HG03558 (cell line): ENCODE results near the gene HDHD3.
"Not testable (repeated sequence)": the region's sequence is repeated elsewhere in the genome, so short reads cannot be mapped to it uniquely, and the experiment has no call there.

Source experiments
- ATAC-seq: cut with Tn5 transposase; IDR thresholded peaks from one replicate; pipeline ENCODE4 v1.9.1; 2021; ENCODE audit warnings: moderate number of reproducible peaks; ENCODE audit not compliant: unreplicated experiment; ENCODE audit errors: extremely low read depth

Gene HDHD3

GRCh38 chr9:113390192-113390960 lies 13.6 kb upstream of the HDHD3 start:
- no peak for ATAC-seq

- ATAC-seq = no peak
These were observed 12.7 kb upstream of the HDHD3 start for GRCh38 chr9:113389451-113389850.

GRCh38 chr9:113388833-113389232 lies 12.0 kb upstream of the HDHD3 start:
- no peak for ATAC-seq

GRCh38 chr9:113387560-113388230 lies 10.9 kb upstream of the HDHD3 start:
- no peak for ATAC-seq

- ATAC-seq = no peak
These were observed 10.0 kb upstream of the HDHD3 start for GRCh38 chr9:113386571-113387393.

- no peak for ATAC-seq
These were observed 5.2 kb upstream of the HDHD3 start for GRCh38 chr9:113381909-113382411.

- ATAC-seq = not testable (repeated sequence)
These were observed 4.7 kb upstream of the HDHD3 start for GRCh38 chr9:113381441-113381840.

GRCh38 chr9:113380869-113381378 lies 4.1 kb upstream of the HDHD3 start:
- ATAC-seq = no peak

- ATAC-seq = not testable (repeated sequence)
These were observed 3.0 kb upstream of the HDHD3 start for GRCh38 chr9:113379829-113380210.

GRCh38 chr9:113379094-113379828 lies 2.5 kb upstream of the HDHD3 start:
- not testable (repeated sequence) for ATAC-seq

- ATAC-seq = no peak
These were observed 1.4 kb downstream of the HDHD3 start for GRCh38 chr9:113375057-113376023.

- no peak for ATAC-seq
These were observed 3.0 kb downstream of the HDHD3 start for GRCh38 chr9:113373676-113374392.

GRCh38 chr9:113373256-113373655 lies 3.5 kb downstream of the HDHD3 start:
- no peak for ATAC-seq

GRCh38 chr9:113372059-113372458 lies 4.7 kb downstream of the HDHD3 start:
- no peak for ATAC-seq

GRCh38 chr9:113370806-113371325 lies 5.9 kb downstream of the HDHD3 start:
- ATAC-seq = no peak

- no peak for ATAC-seq
These were observed 7.0 kb downstream of the HDHD3 start for GRCh38 chr9:113369855-113370140.

- no peak for ATAC-seq
These were observed 7.6 kb downstream of the HDHD3 start for GRCh38 chr9:113368982-113369854.
